Heart left ventricle (tissue), 16 donors: Measurements from ENCODE around the gene PARD3B. TPM values are rescaled to one million over a fixed set of nuclear protein-coding genes. Genes with fewer than 3 reads are reported as not detected.

Experiments used
- ATAC-seq, 4 donors: fragments of 200-7000 bp; cut with Tn5 transposase; one replicate each; pipeline ENCODE4 v1.9.1; 2020 to 2022; ENCODE audit warnings: moderate library complexity in 4 of 4, mild to moderate bottlenecking in 3 of 4, moderate number of reproducible peaks in 1 of 4
- DNase-seq, 5 donors: peaks; one replicate each; pipeline ENCODE4 v3.0.0-alpha.2; 2020
- H3K27ac ChIP-seq, 12 donors: fragments of 200-600 bp; sonication (generic) in 4 of 12; one replicate each; pipeline versions ENCODE4 v1.5.0 to v1.8.0; 2016 to 2022; ENCODE audit warnings: mild to moderate bottlenecking in 2 of 12
- H3K27me3 ChIP-seq, 9 donors: fragments of 200-600 bp; sonication (generic) in 2 of 9; one replicate each; pipeline versions ENCODE4 v1.5.1 to v1.8.0; 2016 to 2022; ENCODE audit warnings: mild to moderate bottlenecking in 3 of 9
- H3K36me3 ChIP-seq, 9 donors: fragments of 200-600 bp; sonication (generic) in 2 of 9; one replicate each; pipeline versions ENCODE4 v1.5.0 to v1.8.0; 2018 to 2022; ENCODE audit warnings: mild to moderate bottlenecking in 2 of 9
- H3K4me1 ChIP-seq, 12 donors: fragments of 200-600 bp; sonication (generic) in 4 of 12; one replicate each; pipeline versions ENCODE4 v1.5.0 to v1.8.0; 2016 to 2022; ENCODE audit warnings: mild to moderate bottlenecking in 3 of 12
- H3K4me3 ChIP-seq, 12 donors: fragments of 200-600 bp; sonication (generic) in 4 of 12; one replicate each; pipeline versions ENCODE4 v1.5.0 to v1.8.0; 2017 to 2022; ENCODE audit warnings: mild to moderate bottlenecking in 9 of 12, moderate library complexity in 4 of 12
- H3K9me3 ChIP-seq, 12 donors: fragments of 200-600 bp; sonication (generic) in 4 of 12; one replicate each; pipeline versions ENCODE4 v1.5.0 to v1.8.0; 2016 to 2022; ENCODE audit warnings: mild to moderate bottlenecking in 1 of 12
- POLR2A ChIP-seq, 2 donors: fragments of 450-650 bp; IDR thresholded peaks; one replicate each; pipeline ENCODE4 v1.6.1; 2017; ENCODE audit warnings: antibody characterized with exemption in 2 of 2, mild to moderate bottlenecking in 2 of 2, moderate library complexity in 2 of 2
- WGBS, 4 donors: extraction: QIAGEN DNeasy Blood & Tissue Kit in 2 of 4; methylation state at CpG; one replicate each; pipeline versions ENCODE4 v1.1.5 to v1.1.7; 2013 to 2018; 5-methylcytosine and 5-hydroxymethylcytosine counted together
- intact Hi-C, 10 donors: fragments of 100-400 bp; cut with DNase I; formaldehyde crosslinking; loops; one replicate each; pipeline versions ENCODE4 v1.11.1 to v1.14.2; 2022
- polyA plus RNA-seq, 2 donors: library from polyadenylated mRNA; stranded (reverse); fragments of 200-250 nt; gene quantifications; one replicate each; pipeline ENCODE4 v1.2.3, GENCODE V29; 2013
- total RNA-seq, 9 donors: library from RNA; depleted of rRNA in 2 of 9; stranded (reverse); fragments of >200 nt in 2 of 9; fragmentation: NEBNext Ultra II Directional in 3 of 9; extraction: Animal tissue kit (Norgen Biotek cat#: 25700) in 3 of 9; gene quantifications; one replicate each; pipeline versions ENCODE4 v1.1.0 to v1.2.4, GENCODE V29; 2016 to 2023
- TF ChIP-seq, protein P1 (sequence below), 12 donors: fragments of 200-600 bp; sonication (generic) in 4 of 12; IDR thresholded peaks; one replicate each; pipeline versions ENCODE4 v1.5.0 to v1.8.0; 2018 to 2022; ENCODE audit warnings: antibody characterized with exemption in 12 of 12, mild to moderate bottlenecking in 5 of 12
- donor health status: ischemic (EF 13 %, LVEDD 7.1; RV severe dilation, severe dysfunction).
- donor health status: healthy with polysubstance abuse.
- donor health status: DM: no; HTN: yes; CAD: no.
- donor health status: DM: no; HTN: no; CAD: no.
- donor health status: ischemic (EF 25% LVEDD 6.9; RV normal size, moderate dysfunction).
- donor health status: ischemic (EF 25% LVEDD 5.7; RV mildly dilated, moderate dysfunction).
- donor health status: healthy.
- donor health status: DM: yes; HTN: yes; CAD: no.
- donor health status: ischemic (EF 35%, LVEDD 5.7; RV mildly dilated, moderate dysfunction).
- donor health status: nonischemic (EF 11% LVEDD 7.7; RV severe dilation, severe dysfunction).
- donor health status: DM: yes; HTN: yes; CAD: no.
- donor health status: PGD.
- donor health status: ischemic (EF 29% LVEDD 5.4; RV normal size, mild dysfunction).
- donor health status: nonischemic (EF 23%, LVEDD 6.1; RV moderate dilation, normal function).

PARD3B gene
- total and polyA plus RNA-seq, 11 donors, result 0.71 to 15.1 (median 6.2) TPM

DNA sequence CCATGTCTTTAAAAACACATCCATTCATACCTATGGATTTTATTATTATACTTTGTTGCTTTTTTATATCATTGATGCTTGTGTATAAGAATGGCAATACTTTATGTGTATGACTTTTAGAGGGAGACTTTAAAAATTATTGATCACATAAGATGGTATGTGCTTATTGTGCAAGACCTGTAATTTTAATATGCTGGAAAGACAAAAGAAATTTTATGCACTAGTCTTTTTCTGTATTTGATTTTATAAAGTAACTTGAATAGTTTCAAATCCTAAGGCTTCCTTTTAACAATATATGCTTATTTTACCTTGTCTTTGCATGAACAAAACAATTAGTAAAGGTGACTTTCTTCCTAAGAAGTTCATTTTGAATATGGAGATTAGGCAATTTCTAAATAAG lies 226.4 kb downstream of the PARD3B start:
- no peak overlapping the region for H3K27ac ChIP-seq
- H3K27me3 ChIP-seq, result no peaks in the 10 kb centered on the region
- TF ChIP-seq, protein P1, sequence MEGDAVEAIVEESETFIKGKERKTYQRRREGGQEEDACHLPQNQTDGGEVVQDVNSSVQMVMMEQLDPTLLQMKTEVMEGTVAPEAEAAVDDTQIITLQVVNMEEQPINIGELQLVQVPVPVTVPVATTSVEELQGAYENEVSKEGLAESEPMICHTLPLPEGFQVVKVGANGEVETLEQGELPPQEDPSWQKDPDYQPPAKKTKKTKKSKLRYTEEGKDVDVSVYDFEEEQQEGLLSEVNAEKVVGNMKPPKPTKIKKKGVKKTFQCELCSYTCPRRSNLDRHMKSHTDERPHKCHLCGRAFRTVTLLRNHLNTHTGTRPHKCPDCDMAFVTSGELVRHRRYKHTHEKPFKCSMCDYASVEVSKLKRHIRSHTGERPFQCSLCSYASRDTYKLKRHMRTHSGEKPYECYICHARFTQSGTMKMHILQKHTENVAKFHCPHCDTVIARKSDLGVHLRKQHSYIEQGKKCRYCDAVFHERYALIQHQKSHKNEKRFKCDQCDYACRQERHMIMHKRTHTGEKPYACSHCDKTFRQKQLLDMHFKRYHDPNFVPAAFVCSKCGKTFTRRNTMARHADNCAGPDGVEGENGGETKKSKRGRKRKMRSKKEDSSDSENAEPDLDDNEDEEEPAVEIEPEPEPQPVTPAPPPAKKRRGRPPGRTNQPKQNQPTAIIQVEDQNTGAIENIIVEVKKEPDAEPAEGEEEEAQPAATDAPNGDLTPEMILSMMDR (IDR thresholded peaks at IDR 0.05), result no peak
- no peak for TF ChIP-seq POLR2A (IDR thresholded peaks at IDR 0.05)
- H3K9me3 ChIP-seq, result no peaks in the 10 kb centered on the region
- no peak for DNase-seq
- no peak overlapping the region for H3K4me3 ChIP-seq
- peaks cover 0 to 13% (median 4%) of the 10 kb centered on the region in 12 donors for H3K4me1 ChIP-seq
- no peaks in the 10 kb centered on the region for H3K36me3 ChIP-seq
- no peak for ATAC-seq
- intact Hi-C loops, result no loop called here

- no peaks in the 10 kb centered on the region for H3K9me3 ChIP-seq
- H3K27ac ChIP-seq, result no peak overlapping the region
- TF ChIP-seq, protein P1 (IDR thresholded peaks at IDR 0.05), result no peak
- TF ChIP-seq POLR2A (IDR thresholded peaks at IDR 0.05), result no peak
- H3K4me1 ChIP-seq, result peaks cover 0 to 13% (median 4%) of the 10 kb centered on the region in 12 donors
- H3K36me3 ChIP-seq, result no peaks in the 10 kb centered on the region
- H3K27me3 ChIP-seq, result no peaks in the 10 kb centered on the region
- H3K4me3 ChIP-seq, result no peak overlapping the region
- DNase-seq, result no peak
- ATAC-seq, result no peak
- 93 to 99% (median 97%) methylated on average over 1 of the region's 1 CpG for WGBS, 4 donors
- intact Hi-C loops, result no loop called here
Measured at GRCh38 chr2:204772546-204772945, 227.3 kb downstream of the PARD3B start.

- DNase-seq, result no peak
- no peaks in the 10 kb centered on the region for H3K36me3 ChIP-seq
- ATAC-seq, result no peak
- no peaks in the 10 kb centered on the region for H3K9me3 ChIP-seq
- H3K4me3 ChIP-seq, result no peak overlapping the region
- H3K27me3 ChIP-seq, result no peaks in the 10 kb centered on the region
- intact Hi-C loops, result no loop called here
- TF ChIP-seq, protein P1 (IDR thresholded peaks at IDR 0.05), result no peak
- no peak for TF ChIP-seq POLR2A (IDR thresholded peaks at IDR 0.05)
- H3K27ac ChIP-seq, result no peak overlapping the region
- H3K4me1 ChIP-seq, result peaks cover 0 to 11% (median 4%) of the 10 kb centered on the region in 12 donors
Measured at GRCh38 chr2:204775766-204776165, 230.5 kb downstream of the PARD3B start.

GRCh38 chr2:204776781-204777559 lies 231.7 kb downstream of the PARD3B start:
- ATAC-seq, result no peak
- WGBS, 4 donors, result 82 to 89% (median 84%) methylated on average over 1 of the region's 1 CpG
- DNase-seq, result no peak
- TF ChIP-seq POLR2A (IDR thresholded peaks at IDR 0.05), result no peak
- TF ChIP-seq, protein P1 (IDR thresholded peaks at IDR 0.05), result no peak
- Histone ChIP-seq H3K27ac (no peak overlapping the region), H3K36me3 (no peaks in the 10 kb centered on the region), H3K9me3 (no peaks in the 10 kb centered on the region), H3K27me3 (no peaks in the 10 kb centered on the region), H3K4me1 (peaks cover 0 to 12% (median 2%) of the 10 kb centered on the region in 12 donors), H3K4me3 (no peak overlapping the region)
- intact Hi-C loops, result no loop called here
